ENCODE data around the gene CSF2RB.
A peak's percentile ranks its signal among the peaks of the same experiment; 100 is the strongest.

Gene CSF2RB

DNA sequence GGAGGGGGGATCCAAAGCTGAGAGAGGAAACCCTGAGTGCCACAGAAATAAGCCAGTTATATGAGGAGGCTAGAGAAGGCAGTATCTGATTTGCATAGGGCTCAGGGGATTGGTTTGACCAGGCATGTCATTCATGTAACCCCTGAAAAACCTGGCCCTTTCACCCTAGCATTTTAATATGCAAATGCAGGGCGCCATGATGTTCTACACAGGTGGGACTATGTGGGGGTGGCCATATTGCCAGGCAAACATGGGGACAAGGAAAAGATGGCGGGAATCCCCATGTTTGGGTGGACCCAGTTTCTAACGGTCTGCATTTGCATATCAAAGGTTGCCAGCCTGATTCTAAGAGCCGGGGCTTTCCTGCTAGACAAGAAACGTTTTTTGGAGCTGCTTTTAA, 27.2 kb downstream of the CSF2RB start:
- ChIA-PET CTCF (interaction anchor here (1.0 kb wide), 2 partner anchors 13 to 87 kb away, joined by 3 to 4 read pairs; no protein-coding TSS in a partner anchor), POLR2A (no interaction called here)
- peak; percentile 47 for DNase-seq (ENCODE audit: extremely low spot score)
- TF ChIP-seq, protein P1, sequence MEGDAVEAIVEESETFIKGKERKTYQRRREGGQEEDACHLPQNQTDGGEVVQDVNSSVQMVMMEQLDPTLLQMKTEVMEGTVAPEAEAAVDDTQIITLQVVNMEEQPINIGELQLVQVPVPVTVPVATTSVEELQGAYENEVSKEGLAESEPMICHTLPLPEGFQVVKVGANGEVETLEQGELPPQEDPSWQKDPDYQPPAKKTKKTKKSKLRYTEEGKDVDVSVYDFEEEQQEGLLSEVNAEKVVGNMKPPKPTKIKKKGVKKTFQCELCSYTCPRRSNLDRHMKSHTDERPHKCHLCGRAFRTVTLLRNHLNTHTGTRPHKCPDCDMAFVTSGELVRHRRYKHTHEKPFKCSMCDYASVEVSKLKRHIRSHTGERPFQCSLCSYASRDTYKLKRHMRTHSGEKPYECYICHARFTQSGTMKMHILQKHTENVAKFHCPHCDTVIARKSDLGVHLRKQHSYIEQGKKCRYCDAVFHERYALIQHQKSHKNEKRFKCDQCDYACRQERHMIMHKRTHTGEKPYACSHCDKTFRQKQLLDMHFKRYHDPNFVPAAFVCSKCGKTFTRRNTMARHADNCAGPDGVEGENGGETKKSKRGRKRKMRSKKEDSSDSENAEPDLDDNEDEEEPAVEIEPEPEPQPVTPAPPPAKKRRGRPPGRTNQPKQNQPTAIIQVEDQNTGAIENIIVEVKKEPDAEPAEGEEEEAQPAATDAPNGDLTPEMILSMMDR (IDR thresholded peaks at IDR 0.05; ENCODE audit: control extremely low read depth, extremely low read depth, low read depth, missing control alignments), result no peak

GRCh38 chr22:36942556-36942955, 29.1 kb downstream of the CSF2RB start:
- peak; percentile 8 for DNase-seq (ENCODE audit: extremely low spot score)
- CTCF ChIA-PET, result interaction anchor here (1.2 to 1.9 kb wide), 2 partner anchors 16 to 35 kb away, joined by 3 to 8 read pairs; no protein-coding TSS in a partner anchor
- TF ChIP-seq, protein P1 (IDR thresholded peaks at IDR 0.05; ENCODE audit: control extremely low read depth, extremely low read depth, low read depth, missing control alignments), result no peak
- POLR2A ChIA-PET, result no interaction called here

DNA sequence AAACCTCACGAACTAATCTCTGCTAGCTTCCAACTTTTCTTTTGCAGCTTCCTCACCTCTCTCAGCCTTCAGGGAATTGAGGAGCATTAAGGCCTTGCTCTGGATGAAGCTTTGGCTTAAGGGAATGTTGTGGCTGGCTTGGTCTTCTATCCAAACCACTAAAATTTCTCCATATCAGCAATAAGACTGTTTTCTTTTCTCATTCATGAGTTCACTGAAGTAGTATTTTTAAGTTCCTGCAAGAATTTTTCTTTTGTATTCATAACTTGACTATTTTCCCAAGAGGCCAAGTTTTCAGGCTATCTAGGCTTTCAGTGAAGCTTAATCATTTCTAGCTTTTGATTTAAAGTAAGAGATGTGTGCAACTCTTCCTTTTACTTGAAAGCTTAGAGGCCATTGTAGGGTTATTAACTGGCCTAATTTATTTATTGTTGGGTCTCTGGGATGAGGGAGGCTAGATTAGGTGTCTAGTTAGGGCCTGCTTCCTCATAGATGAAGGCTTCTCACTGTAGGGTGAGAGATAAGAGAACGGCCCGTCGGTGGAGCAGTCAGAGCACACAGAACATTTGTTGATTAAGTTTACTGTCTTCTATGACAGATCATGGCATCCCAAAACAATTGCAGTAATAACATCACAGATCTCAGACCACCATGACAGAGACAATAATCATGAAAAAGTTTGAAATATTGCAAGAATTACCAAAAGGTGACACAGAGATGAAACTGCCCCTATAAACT, 33.2 kb downstream of the CSF2RB start:
- peak; percentile 36 for DNase-seq (ENCODE audit: extremely low spot score)
- TF ChIP-seq, protein P1 (IDR thresholded peaks at IDR 0.05; ENCODE audit: control extremely low read depth, extremely low read depth, low read depth, missing control alignments), result peak; percentile 17
- ChIA-PET CTCF (interaction anchor here (1.0 to 1.9 kb wide), 10 partner anchors 10 to 253 kb away, joined by 3 to 10 read pairs (median 4); no protein-coding TSS in a partner anchor), POLR2A (no interaction called here)

DNA sequence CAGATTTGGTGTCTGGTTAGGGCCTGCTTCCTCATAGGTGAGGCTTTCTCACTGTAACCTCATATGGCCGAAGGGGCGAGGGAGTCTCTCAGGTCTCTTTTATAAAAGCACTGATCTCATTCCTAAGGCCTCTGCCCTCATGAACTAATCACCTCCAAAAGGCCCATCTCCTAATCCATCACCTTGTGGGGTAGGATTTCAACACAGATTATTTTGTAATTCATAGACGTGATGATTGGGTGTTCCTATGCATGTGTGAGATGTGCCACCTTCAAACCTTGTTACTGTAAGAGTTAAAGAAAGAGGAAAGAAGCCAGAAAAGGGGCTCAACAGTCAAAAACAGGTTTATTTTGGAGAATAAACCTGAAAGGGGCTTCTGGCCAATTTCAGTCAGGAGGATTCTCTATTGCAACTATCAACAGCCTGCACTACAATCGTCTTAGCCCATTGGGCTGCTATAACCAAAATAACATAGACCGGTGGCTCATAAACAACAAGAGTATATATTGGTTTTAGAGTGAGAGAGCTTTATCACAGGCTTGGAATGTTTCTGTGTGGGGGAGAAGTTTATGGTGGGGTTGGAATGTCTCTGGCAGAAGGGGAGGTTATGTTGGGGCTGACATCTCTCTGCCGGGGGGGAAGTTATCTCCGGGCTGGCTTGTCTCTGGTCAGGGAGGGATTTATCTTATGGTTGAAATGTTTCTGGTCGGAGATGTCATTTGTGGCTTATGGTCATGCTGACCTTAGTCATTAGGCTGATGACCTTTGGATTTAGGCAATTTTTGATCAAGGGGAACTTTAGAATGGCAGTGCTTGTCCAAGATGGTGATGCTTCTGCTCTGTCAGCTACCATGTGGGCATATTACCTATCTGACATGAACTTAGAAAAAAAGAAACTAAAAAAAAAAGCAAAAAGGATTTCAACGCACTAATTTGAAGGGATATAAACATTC, 35.1 kb downstream of the CSF2RB start:
- ChIA-PET CTCF (interaction anchor here (1.1 to 1.7 kb wide), 2 partner anchors 29 to 88 kb away, joined by 3 to 7 read pairs; no protein-coding TSS in a partner anchor), POLR2A (no interaction called here)
- TF ChIP-seq, protein P1 (IDR thresholded peaks at IDR 0.05; ENCODE audit: control extremely low read depth, extremely low read depth, low read depth, missing control alignments), result no peak
- DNase-seq (ENCODE audit: extremely low spot score), result no peak

DNA sequence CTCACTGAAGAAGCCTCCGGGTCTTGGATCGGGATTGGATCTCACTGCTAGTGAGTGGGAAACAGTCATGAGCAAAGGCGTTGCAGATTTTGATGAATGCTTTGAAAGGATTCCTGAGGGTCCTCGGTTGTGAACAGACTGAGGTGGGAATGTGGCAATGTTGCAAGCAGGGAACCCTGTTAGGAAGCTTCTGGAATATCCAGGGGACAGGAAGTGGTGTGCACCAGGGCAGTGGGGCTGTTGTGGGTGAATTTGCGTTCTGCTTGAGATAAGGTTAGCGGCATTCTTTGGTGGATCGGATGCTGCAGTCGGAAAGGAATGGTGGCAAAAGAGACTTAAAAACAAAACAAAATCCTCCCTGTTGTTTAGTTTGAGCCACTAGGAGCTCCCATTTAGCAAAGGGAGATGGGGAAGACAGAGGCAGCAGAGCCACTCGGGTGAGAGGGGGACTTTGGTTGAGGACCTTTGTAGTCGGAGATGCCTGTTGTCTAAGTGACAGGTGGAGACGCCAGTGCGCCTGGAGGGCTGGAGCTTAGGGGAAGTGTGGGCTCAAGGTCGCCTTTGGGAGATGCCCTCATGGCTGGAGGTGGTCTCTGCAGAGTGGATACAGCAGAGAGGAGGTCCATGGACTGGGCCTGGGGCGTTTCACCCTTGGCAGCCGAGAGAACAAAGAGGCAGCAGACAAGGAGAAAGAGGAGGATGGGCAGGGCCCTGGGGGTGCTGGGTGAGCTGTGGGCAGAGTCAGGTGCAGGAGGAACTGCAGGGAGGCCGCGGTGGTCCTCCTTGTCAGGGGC, 37.6 kb downstream of the CSF2RB start:
- POLR2A ChIA-PET, result no interaction called here
- CTCF ChIA-PET, result interaction anchor here (0.9 kb wide), 1 partner anchor 177 kb away, joined by 3 read pairs; no protein-coding TSS in a partner anchor

More for the DNA sequence above, 37.6 kb downstream of the CSF2RB start:
- TF ChIP-seq, protein P1 (IDR thresholded peaks at IDR 0.05; ENCODE audit: control extremely low read depth, extremely low read depth, low read depth, missing control alignments), result no peak
- DNase-seq (ENCODE audit: extremely low spot score), result no peak

Data from GM10248 (cell line).